Iris pigment epithelial cell (primary cell): ENCODE results near the gene HOOK2.
A peak's percentile ranks its signal among the peaks of the same experiment; 100 is the strongest.

Source experiments
- DNase-seq: peaks from one replicate; pipeline ENCODE4 v3.0.0-alpha.2; 2011; ENCODE audit warnings: low read depth

The HOOK2 gene

DNA sequence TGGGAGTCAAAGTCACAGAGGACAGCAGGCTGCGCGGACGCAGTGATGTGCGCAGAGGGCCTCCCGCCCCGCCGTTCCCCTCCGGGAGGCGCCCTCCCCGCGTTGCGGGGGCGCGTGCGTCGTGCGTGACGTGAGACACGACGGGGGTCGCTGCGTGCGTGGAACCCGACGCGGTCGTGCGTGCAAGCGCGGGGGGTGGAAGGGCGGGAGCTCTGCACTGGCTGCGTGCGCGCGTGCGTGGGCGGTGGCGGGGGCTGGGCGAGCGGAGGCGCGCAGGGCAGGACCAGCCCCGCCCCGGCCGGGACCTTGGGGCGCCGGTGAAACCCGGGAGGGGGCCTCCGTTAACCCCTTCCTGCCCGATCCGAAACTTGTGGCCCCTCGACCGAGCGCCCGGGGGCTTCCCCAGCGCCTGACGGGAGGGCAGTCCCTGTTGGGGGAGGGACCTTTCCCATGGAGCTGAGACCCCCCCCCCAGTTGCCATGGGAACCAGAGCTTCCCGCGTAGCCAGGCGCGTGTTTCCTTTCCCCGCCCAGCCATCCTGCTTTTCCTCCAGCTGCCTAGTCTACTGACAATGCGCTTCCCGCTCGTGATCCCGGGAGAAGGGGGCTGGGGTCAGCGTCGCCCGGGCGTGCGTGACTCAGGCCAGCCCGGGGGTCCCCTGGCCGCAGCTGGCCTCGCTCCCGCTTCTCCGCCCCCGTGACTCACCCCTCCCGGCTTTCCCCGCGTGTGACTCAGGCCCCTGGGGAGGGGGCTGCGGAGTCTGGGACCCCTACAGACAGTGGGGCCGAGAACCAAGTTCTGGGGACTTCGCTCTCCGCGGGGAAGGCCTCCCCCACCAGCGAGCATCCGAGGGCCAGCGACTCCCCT is 7.3 kb upstream of the HOOK2 start:
- DNase-seq: peak; percentile 75

DNA sequence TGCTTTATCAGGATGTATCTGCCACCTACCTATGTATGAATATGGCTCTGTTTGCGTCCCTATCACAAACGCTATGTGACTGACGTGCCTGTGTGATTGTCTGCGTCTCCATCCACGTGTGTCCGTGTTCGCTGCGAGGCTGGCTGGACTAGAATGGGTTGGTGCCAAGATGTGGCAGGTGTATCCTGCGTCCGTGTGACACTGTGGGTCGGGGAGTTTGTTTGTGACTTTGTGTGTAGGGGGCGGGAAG is 6.7 kb upstream of the HOOK2 start:
- DNase-seq: no peak

DNA sequence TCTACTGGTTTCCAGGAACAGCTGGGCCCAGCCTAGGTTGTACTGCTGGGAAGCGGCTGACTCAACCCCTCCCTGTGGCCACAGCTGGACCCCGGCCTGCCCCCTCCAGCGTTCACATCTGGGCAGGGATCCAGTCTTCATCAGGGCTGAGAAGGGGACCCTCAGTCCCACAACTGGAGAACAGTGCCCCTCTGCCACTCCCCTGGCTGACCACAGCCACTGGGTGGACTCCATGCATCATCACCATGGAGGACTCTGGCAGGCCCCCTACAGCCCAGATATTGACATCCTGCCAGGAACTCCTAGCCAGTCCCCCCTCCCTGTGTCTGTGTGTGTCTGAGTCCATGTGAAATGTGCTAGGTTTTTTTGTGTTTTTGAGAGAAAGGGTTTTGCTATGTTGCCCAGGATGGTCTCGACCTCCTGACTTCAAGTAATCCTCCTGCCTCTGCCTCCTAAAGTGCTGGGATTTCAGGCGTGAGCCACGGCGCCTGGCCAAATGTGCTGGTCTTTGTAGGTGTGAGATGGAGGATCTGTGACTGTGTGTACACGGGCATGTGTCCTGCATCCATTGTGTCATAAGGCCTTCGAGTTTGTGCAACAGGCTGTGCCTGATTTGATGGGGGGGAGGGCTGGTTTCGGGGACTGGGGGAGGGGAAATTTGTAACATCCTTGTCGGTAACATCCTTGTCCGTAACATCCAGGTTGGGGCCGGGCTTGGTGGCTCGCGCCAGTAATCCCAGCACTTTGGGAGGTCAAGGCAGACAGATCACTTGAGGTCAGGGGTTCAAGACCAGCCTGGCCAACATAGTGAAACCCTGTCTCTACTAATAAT is 4.0 kb upstream of the HOOK2 start:
- peak; percentile 65 for DNase-seq

- DNase-seq: no peak
Observed at GRCh38 chr19:12778905-12779161, 3.5 kb upstream of the HOOK2 start.

DNA sequence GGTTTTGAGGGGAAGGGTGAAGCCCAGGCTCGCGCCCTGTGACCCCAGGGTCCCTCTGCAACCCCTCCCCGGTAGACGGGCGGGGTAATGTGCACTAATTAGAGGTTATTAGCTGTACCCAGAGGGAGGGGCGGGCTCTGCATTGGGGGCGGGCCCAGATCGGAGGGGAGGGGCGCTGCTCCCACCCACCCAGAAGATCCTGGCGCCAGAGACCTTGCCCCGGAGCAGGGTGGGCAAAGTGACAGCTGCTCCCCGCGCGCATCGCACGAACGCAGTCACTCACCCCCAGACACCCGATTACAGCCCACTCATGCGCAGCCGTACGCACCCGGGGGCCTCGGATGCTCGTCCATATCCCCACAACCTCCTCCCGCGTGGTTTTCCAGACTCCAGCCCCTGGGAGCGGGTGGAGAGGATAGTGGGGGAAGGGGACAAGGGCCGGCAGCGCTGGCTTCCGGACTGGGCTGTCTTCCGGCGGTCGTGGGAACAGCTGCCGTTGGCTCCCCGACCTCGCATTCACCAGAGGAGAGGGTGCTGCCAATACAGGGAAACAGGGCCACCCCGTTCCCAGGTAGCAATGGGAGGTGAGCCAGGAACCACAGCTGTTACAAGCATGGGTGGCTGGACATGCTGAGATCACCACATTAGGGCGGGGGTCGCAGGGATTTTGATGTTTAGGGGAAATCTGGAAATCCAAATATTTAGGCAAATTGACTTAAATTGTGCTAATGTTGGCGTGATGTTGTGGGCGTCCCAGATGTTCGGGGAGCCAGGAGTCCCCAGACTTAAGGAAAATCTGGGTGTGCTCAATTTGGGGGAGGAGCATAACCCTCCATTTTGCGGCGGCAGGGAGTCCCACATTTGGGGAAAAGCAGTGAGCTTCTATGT is 2.9 kb upstream of the HOOK2 start:
- DNase-seq: peak; percentile 77

- DNase-seq: peak; percentile 76
Observed at GRCh38 chr19:12777217-12778016, 2.1 kb upstream of the HOOK2 start.

- no peak for DNase-seq
Observed at GRCh38 chr19:12773571-12773970, 1.8 kb downstream of the HOOK2 start.

GRCh38 chr19:12772323-12772722 is 3.0 kb downstream of the HOOK2 start:
- DNase-seq: no peak

- no peak for DNase-seq
Observed at GRCh38 chr19:12770922-12771321, 4.4 kb downstream of the HOOK2 start.

DNA sequence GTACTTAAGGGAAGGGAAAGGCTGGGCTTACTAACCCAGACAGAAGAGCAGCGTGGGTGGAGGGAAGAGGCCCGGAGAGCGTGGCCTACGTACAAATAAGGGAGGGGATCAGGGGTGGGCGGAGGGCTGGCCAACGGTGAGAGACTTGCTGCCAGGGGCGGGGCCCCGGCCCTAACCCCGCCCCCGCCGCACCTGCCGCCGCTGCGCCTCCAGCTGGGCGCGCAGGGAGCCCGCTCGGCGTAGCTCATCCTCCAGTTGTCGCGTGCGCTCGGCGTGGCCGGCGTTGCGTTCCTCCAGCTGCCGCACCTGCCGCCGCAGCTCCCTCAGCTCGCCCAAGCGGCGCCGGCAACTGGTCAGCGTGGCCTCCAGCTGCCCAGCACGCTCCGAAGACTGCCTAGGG is 5.7 kb downstream of the HOOK2 start:
- DNase-seq: no peak

DNA sequence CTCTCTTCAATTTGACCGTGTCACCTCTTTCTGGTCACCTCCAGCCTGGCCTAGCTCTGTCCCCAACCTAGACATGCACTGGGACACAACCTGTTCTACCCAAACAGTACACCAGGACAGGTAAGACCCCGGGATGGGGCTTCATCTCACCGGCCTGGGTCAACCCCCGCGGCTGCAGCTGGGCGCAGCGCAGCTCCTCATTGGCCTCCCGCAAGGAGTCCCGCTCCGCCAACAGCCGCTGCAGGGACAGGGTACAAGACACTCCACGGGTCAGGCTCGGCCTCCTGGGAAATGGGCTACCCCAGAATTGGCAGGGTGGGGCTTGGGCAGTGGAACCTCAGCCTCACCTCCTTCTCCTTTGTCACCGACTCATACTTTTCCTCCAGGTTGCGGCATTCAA is 7.7 kb downstream of the HOOK2 start:
- no peak for DNase-seq

DNA sequence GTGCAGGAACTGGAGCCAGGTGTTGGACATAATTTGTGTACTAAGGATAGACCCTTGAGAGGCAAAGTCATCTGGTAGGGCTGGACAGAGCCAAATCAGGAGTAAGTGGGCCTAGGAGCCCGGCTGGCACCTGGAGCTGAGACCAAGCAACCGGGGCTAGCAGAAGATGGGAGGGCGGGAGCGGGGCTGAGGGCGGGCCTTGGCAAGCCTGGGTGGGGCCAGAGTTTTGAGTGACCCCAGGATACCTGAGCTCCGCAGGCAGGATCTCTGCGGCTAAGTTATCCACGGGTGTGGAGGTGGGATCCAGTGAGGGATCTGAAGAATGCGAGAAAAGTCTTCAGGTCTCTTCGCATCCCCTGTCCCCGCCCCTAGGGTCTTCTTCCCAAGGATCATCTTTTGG is 8.2 kb downstream of the HOOK2 start:
- no peak for DNase-seq

DNA sequence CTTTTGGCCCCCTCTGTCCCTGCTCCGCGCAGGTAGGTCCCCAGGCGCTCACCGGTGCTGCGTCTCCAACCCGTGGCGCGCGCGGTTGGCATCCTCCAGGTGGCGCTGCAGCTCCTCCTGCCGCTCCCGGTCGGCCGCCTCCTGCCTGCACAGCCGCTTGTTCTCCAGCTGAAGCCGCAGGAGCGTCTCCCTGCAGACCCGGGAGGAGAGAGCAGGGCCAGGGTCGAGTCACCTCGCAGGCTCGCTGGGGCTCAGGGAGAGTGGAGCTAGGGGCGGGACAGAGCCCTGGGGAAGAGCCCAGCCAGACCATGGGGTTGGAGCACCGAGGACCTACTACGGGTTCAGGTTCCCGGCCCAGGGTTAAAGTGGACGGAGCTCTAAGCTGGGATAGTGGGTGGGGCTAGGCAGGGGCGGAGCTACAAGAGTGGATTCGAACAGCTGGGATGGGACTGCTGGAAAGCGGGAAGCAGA is 9.3 kb downstream of the HOOK2 start:
- DNase-seq: peak; percentile 83

GRCh38 chr19:12764698-12765097 is 10.7 kb downstream of the HOOK2 start:
- DNase-seq: no peak

GRCh38 chr19:12763100-12763499 is 12.3 kb downstream of the HOOK2 start:
- no peak for DNase-seq

GRCh38 chr19:12759686-12760085 is 15.7 kb downstream of the HOOK2 start:
- DNase-seq: no peak

- DNase-seq: peak; percentile 77
Observed at GRCh38 chr19:12757544-12758274, 17.6 kb downstream of the HOOK2 start.

DNA sequence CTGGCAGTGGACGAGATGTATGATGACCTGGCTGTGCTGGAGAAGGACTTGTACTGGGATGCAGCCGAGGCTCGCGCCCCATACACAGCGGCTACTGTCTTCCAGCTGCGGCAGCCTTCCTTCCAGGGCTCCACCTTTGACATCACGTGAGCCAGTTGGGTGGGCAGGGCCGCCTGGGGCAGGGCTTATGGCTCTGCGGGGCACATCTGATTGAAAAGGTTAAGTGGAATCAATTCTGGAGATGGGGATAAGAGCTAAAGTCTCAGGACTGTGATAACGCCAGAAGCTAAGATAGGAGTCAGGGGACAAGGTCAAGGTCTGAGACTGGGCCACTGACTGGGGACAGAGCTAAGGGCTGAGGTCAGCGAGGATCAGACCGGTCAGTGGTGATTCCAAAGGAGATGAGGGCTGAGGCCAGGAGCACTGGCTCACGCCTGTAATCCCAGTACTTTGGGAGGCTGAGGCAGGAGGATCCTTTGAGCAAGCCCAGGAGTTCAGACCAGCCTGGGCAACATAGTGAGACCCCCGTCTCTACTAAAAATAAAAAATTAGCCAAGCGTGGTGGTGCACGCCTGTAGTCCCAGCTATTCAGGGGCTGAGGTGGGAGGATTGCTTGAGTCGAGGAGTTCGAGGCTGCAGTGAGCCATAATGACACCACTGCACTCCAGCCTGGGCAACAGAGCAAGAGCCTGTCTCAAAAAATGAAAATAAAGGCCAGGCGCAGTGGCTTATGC is 19.0 kb downstream of the HOOK2 start:
- no peak for DNase-seq

- DNase-seq: no peak
Observed at GRCh38 chr19:12754465-12755196, 20.7 kb downstream of the HOOK2 start.
